ENCODE data around the gene BHLHE40. TPM values are rescaled to one million over a fixed set of nuclear protein-coding genes. Genes with fewer than 3 reads are reported as not detected.

The BHLHE40 gene
- total and polyA plus RNA-seq, 10 of the 15 experiments (the other 5 are each of a cell fraction or from before 2014, with no cell fraction given), result 25.2 to 106 (median 51.4) TPM

DNA sequence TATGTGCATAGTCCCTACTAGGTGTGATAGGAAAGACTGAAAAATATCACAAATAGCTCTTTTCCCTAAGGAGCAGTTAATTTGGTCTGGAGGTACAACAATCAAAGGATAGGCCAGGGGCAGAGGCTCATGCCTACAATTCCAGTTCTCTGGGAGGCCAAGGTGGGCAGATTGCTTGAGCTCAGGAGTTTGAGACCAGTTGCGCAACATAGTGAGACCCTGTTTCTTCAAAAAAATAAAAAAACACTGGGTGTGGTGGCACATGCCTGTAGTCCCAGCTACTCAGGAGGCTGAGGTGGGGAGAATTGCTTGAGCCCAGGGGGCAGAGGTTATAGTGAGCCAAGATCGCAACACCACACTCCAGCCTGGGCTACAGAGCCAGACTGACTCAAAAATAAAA lies 30.2 kb upstream of the BHLHE40 start:
- Histone ChIP-seq H4K20me1 (ENCODE audit: control insufficient read depth, insufficient read depth) (no peaks in the 10 kb centered on the region), H3K9ac (ENCODE audit: control insufficient read depth, insufficient read depth, low read length) (no peak overlapping the region), H3K4me1 (ENCODE audit: control insufficient read depth, insufficient read depth, low read length) (no peaks in the 10 kb centered on the region), H3K79me2 (ENCODE audit: control insufficient read depth, insufficient read depth, low read length) (no peaks in the 10 kb centered on the region), H3K4me3 (no peak overlapping the region), H3K27ac (ENCODE audit: control insufficient read depth, insufficient read depth) (no peak overlapping the region), H3K27me3 (replicated peaks in 1 of 2; ENCODE audit: control insufficient read depth in 2 of 2, insufficient read depth in 2 of 2, low read length in 1 of 2) (no peaks in the 10 kb centered on the region), H3K4me2 (ENCODE audit: control insufficient read depth, insufficient read depth) (no peak overlapping the region), H2AFZ (ENCODE audit: control insufficient read depth, low read depth, low read length) (no peak overlapping the region), H3K9me3 (replicated peaks; ENCODE audit: control insufficient read depth, insufficient read depth, low read length) (no peaks in the 10 kb centered on the region), H3K36me3 (ENCODE audit: control insufficient read depth in 2 of 2, insufficient read depth in 2 of 2, low read length in 1 of 2) (no peaks in the 10 kb centered on the region)
- DNase-seq (ENCODE audit: low read depth, low spot score) (no peak), ATAC-seq (no peak), FAIRE-seq (no peak)
- intact Hi-C loops (cut with micrococcal nuclease; ENCODE audit: unreplicated experiment) (no loop called here), in situ Hi-C loops (cut with MboI) (no loop called here)
- ChIA-PET SMC1A (ENCODE audit: uncharacterized antibody, unreplicated experiment) (interaction anchor here (1.2 to 1.6 kb wide), 2 partner anchors 10 to 11 kb away, joined by 4 to 6 read pairs; no protein-coding TSS in a partner anchor), POLR2A (interaction anchor here (0.6 to 1.5 kb wide), 3 partner anchors 9 to 42 kb away, joined by 3 read pairs; no protein-coding TSS in a partner anchor), RAD21 (ENCODE audit: unreplicated experiment) (no interaction called here), CTCF (interaction anchor here (0.7 to 1.7 kb wide), 4 partner anchors 10 to 238 kb away, joined by 3 read pairs; no protein-coding TSS in a partner anchor)
- BruUV-seq (replicated peaks), result no TSS peak
- TF ChIP-seq ESRRA (IDR thresholded peaks at IDR 0.05; ENCODE audit: low read length), result no peak
- WGBS (ENCODE audit: insufficient coverage, insufficient replicate concordance, low lambda C conversion rate, missing lambda C conversion rate), result 98% methylated on average over 2 of the region's 2 CpGs

DNA sequence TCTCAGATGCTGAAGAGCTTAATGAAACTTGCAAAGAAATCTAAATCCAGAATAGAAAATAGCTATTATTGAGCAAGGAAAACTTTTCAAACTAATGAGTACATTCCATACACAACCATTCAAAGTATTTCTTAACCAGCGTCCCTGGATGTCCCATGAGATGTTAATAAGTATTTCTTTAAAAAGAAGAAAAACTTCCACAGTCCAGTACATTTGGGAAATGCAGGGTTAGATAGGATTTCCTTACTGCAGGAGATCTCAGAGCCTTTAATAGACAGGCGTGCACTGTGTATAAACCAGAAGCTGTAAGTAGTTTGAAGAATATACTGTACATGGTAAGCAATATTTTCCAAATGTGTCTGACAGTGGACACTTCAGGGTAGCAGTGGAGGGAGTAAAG lies 29.6 kb upstream of the BHLHE40 start:
- in situ Hi-C loops (cut with MboI), result no loop called here
- POLR2A ChIA-PET, result interaction anchor here (0.6 to 1.5 kb wide), 3 partner anchors 8 to 42 kb away, joined by 3 read pairs; no protein-coding TSS in a partner anchor
- SMC1A ChIA-PET (ENCODE audit: uncharacterized antibody, unreplicated experiment), result interaction anchor here (1.2 to 1.6 kb wide), 2 partner anchors 9 to 12 kb away, joined by 4 to 6 read pairs; no protein-coding TSS in a partner anchor
- TF ChIP-seq KDM1A (IDR thresholded peaks at IDR 0.05; ENCODE audit: borderline replicate concordance), result no peak
- TF ChIP-seq, protein P1, sequence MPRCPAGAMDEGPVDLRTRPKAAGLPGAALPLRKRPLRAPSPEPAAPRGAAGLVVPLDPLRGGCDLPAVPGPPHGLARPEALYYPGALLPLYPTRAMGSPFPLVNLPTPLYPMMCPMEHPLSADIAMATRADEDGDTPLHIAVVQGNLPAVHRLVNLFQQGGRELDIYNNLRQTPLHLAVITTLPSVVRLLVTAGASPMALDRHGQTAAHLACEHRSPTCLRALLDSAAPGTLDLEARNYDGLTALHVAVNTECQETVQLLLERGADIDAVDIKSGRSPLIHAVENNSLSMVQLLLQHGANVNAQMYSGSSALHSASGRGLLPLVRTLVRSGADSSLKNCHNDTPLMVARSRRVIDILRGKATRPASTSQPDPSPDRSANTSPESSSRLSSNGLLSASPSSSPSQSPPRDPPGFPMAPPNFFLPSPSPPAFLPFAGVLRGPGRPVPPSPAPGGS (IDR thresholded peaks at IDR 0.05; ENCODE audit: borderline replicate concordance, insufficient read depth, low read depth, low read length, poor library complexity, severe bottlenecking), result no peak
- TF ChIP-seq, protein P2, sequence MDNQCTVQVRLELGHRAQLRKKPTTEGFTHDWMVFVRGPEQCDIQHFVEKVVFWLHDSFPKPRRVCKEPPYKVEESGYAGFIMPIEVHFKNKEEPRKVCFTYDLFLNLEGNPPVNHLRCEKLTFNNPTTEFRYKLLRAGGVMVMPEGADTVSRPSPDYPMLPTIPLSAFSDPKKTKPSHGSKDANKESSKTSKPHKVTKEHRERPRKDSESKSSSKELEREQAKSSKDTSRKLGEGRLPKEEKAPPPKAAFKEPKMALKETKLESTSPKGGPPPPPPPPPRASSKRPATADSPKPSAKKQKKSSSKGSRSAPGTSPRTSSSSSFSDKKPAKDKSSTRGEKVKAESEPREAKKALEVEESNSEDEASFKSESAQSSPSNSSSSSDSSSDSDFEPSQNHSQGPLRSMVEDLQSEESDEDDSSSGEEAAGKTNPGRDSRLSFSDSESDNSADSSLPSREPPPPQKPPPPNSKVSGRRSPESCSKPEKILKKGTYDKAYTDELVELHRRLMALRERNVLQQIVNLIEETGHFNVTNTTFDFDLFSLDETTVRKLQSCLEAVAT (IDR thresholded peaks at IDR 0.05), result no peak
- no peak for TF ChIP-seq PML (IDR thresholded peaks at IDR 0.05; ENCODE audit: low read length)
- TF ChIP-seq EED (IDR thresholded peaks at IDR 0.05; ENCODE audit: low read depth), result no peak
- no peak for TF ChIP-seq HDGF (IDR thresholded peaks at IDR 0.05)
- TF ChIP-seq NFIC (IDR thresholded peaks at IDR 0.05; ENCODE audit: low read depth, low read length), result no peak
- no peak for TF ChIP-seq SP1 (IDR thresholded peaks at IDR 0.05; ENCODE audit: low read depth, low read length)
- TF ChIP-seq EZH2 (IDR thresholded peaks at IDR 0.05; ENCODE audit: borderline replicate concordance, control insufficient read depth, low read depth, low read length), result no peak
- TF ChIP-seq ZNF217 (IDR thresholded peaks at IDR 0.05), result no peak
- TF ChIP-seq SIN3A (IDR thresholded peaks at IDR 0.05; ENCODE audit: low read depth, low read length), result no peak
- TF ChIP-seq CREB1 (IDR thresholded peaks at IDR 0.05; ENCODE audit: low read depth), result no peak
- no peak for TF ChIP-seq RELA (IDR thresholded peaks at IDR 0.05; ENCODE audit: borderline replicate concordance, partially characterized antibody)
- TF ChIP-seq ATF3 (IDR thresholded peaks at IDR 0.05; ENCODE audit: borderline replicate concordance, extremely low read depth, low read depth, low read length), result no peak
- no peak for TF ChIP-seq SMARCA5 (IDR thresholded peaks at IDR 0.05)

More for the DNA sequence above, 29.6 kb upstream of the BHLHE40 start:
- RAD21 ChIA-PET (ENCODE audit: unreplicated experiment), result no interaction called here
- no peak overlapping the region for H3K27ac ChIP-seq (ENCODE audit: control insufficient read depth, insufficient read depth)
- H3K36me3 ChIP-seq (ENCODE audit: control insufficient read depth in 2 of 2, insufficient read depth in 2 of 2, low read length in 1 of 2), result no peaks in the 10 kb centered on the region
- intact Hi-C loops (cut with micrococcal nuclease; ENCODE audit: unreplicated experiment), result no loop called here
- BruUV-seq (replicated peaks), result no TSS peak
- H3K9me3 ChIP-seq (replicated peaks; ENCODE audit: control insufficient read depth, insufficient read depth, low read length), result no peaks in the 10 kb centered on the region; the same call in 2 of the 3 replicates
- no peak overlapping the region for H3K9ac ChIP-seq (ENCODE audit: control insufficient read depth, insufficient read depth, low read length)
- no peak overlapping the region for H3K4me2 ChIP-seq (ENCODE audit: control insufficient read depth, insufficient read depth)
- H3K27me3 ChIP-seq (replicated peaks in 1 of 2; ENCODE audit: control insufficient read depth in 2 of 2, insufficient read depth in 2 of 2, low read length in 1 of 2), result no peaks in the 10 kb centered on the region
- H3K4me3 ChIP-seq, result no peak overlapping the region
- no peaks in the 10 kb centered on the region for H3K79me2 ChIP-seq (ENCODE audit: control insufficient read depth, insufficient read depth, low read length)
- no peaks in the 10 kb centered on the region for H4K20me1 ChIP-seq (ENCODE audit: control insufficient read depth, insufficient read depth)
- no peaks in the 10 kb centered on the region for H3K4me1 ChIP-seq (ENCODE audit: control insufficient read depth, insufficient read depth, low read length)
- ATAC-seq (no peak), DNase-seq (ENCODE audit: low read depth, low spot score) (no peak), FAIRE-seq (no peak)
- 45% methylated on average over 2 of the region's 2 CpGs for WGBS (ENCODE audit: insufficient coverage, insufficient replicate concordance, low lambda C conversion rate, missing lambda C conversion rate)
- no peak overlapping the region for H2AFZ ChIP-seq (ENCODE audit: control insufficient read depth, low read depth, low read length)
- CTCF ChIA-PET, result interaction anchor here (0.7 to 1.7 kb wide), 3 partner anchors 11 to 238 kb away, joined by 3 read pairs; no protein-coding TSS in a partner anchor

Measured in GM12878 (cell line).